ENCODE measurements around the gene MYO10.

The MYO10 gene

GRCh38 chr5:16709691-16710433, 226.2 kb downstream of the MYO10 start:
- DNase-seq (ENCODE audit: low read depth): no peak

GRCh38 chr5:16707869-16708192, 228.3 kb downstream of the MYO10 start:
- DNase-seq (ENCODE audit: low read depth): no peak

- DNase-seq (ENCODE audit: low read depth): no peak
Observed at GRCh38 chr5:16707168-16707868, 228.8 kb downstream of the MYO10 start.

GRCh38 chr5:16704945-16705344, 231.1 kb downstream of the MYO10 start:
- DNase-seq (ENCODE audit: low read depth): no peak

GRCh38 chr5:16702964-16703363, 233.1 kb downstream of the MYO10 start:
- no peak for DNase-seq (ENCODE audit: low read depth)

- no peak for DNase-seq (ENCODE audit: low read depth)
Observed at GRCh38 chr5:16701134-16702099, 234.7 kb downstream of the MYO10 start.

- DNase-seq (ENCODE audit: low read depth): no peak
Observed at GRCh38 chr5:16700081-16700480, 236.0 kb downstream of the MYO10 start.

GRCh38 chr5:16695779-16696178, 240.3 kb downstream of the MYO10 start:
- DNase-seq (ENCODE audit: low read depth): no peak

GRCh38 chr5:16693879-16694278, 242.2 kb downstream of the MYO10 start:
- DNase-seq (ENCODE audit: low read depth): no peak

- DNase-seq (ENCODE audit: low read depth): no peak
Observed at GRCh38 chr5:16691731-16692130, 244.4 kb downstream of the MYO10 start.

GRCh38 chr5:16690243-16690852, 245.7 kb downstream of the MYO10 start:
- no peak for DNase-seq (ENCODE audit: low read depth)

GRCh38 chr5:16687898-16688297, 248.2 kb downstream of the MYO10 start:
- DNase-seq (ENCODE audit: low read depth): no peak

GRCh38 chr5:16685069-16685468, 251.0 kb downstream of the MYO10 start:
- no peak for DNase-seq (ENCODE audit: low read depth)

GRCh38 chr5:16681876-16682275, 254.2 kb downstream of the MYO10 start:
- DNase-seq (ENCODE audit: low read depth): no peak

- no peak for DNase-seq (ENCODE audit: low read depth)
Observed at GRCh38 chr5:16679863-16680262, 256.2 kb downstream of the MYO10 start.

- no peak for DNase-seq (ENCODE audit: low read depth)
Observed at GRCh38 chr5:16679190-16679589, 256.9 kb downstream of the MYO10 start.

GRCh38 chr5:16675806-16676205, 260.3 kb downstream of the MYO10 start:
- DNase-seq (ENCODE audit: low read depth): no peak

GRCh38 chr5:16674750-16675149, 261.3 kb downstream of the MYO10 start:
- no peak for DNase-seq (ENCODE audit: low read depth)

- no peak for DNase-seq (ENCODE audit: low read depth)
Observed at GRCh38 chr5:16673241-16674201, 262.6 kb downstream of the MYO10 start.

- no peak for DNase-seq (ENCODE audit: low read depth)
Observed at GRCh38 chr5:16671208-16671607, 264.9 kb downstream of the MYO10 start.

- peak; percentile 59 for DNase-seq (ENCODE audit: low read depth)
Observed at GRCh38 chr5:16669776-16670175, 266.3 kb downstream of the MYO10 start.
